A673 (cell line): ENCODE results near the gene GAS7.

Source experiments
- EZH2 ChIP-seq: fragments of 200-600 bp; sonication (generic); IDR thresholded peaks from 2 replicates; pipeline ENCODE4 v1.6.1; 2017; ENCODE audit warnings: borderline replicate concordance, low read depth, mild to moderate bottlenecking, mixed read lengths, antibody characterized with exemption, low read length; ENCODE audit not compliant: poor library complexity, severe bottlenecking
- TF ChIP-seq, protein P1 (sequence below): fragments of 300-800, 200-600 bp; sonication (generic); conservative IDR thresholded peaks from 2 replicates; pipeline ENCODE4 v1.5.1; 2017; ENCODE audit warnings: low read depth, mild to moderate bottlenecking, antibody characterized with exemption, low read length, moderate library complexity, mixed read lengths

DNA sequence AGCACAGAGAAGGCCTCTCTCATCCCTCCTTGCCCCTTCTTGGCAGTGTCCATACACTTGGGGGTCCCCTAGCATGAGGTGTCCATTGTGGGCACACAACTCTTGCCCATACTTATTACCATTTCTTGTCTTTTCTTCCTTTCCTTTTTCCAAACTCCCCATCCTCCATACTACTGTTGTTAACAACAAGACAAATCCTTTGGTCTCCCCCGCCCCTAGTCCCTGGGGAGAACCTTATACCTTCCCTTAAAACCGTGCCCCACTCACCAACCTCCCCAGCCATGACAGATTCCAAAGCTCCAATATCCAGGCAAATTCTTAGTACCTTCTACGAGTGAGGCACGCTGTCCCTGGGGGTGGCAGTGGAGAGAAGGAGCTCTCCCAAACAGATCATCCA lies 82.9 kb downstream of the GAS7 start:
- TF ChIP-seq, protein P1, sequence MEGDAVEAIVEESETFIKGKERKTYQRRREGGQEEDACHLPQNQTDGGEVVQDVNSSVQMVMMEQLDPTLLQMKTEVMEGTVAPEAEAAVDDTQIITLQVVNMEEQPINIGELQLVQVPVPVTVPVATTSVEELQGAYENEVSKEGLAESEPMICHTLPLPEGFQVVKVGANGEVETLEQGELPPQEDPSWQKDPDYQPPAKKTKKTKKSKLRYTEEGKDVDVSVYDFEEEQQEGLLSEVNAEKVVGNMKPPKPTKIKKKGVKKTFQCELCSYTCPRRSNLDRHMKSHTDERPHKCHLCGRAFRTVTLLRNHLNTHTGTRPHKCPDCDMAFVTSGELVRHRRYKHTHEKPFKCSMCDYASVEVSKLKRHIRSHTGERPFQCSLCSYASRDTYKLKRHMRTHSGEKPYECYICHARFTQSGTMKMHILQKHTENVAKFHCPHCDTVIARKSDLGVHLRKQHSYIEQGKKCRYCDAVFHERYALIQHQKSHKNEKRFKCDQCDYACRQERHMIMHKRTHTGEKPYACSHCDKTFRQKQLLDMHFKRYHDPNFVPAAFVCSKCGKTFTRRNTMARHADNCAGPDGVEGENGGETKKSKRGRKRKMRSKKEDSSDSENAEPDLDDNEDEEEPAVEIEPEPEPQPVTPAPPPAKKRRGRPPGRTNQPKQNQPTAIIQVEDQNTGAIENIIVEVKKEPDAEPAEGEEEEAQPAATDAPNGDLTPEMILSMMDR = no peak
- TF ChIP-seq EZH2 = no peak
